Calu3 (cell line): Measurements from ENCODE around the gene DFFB. TPM values are rescaled to one million over a fixed set of nuclear protein-coding genes. Genes with fewer than 3 reads are reported as not detected.

ENCODE experiments used
- BruUV-seq: library from RNA; stranded (reverse); fragments of 400-500 nt; replicated peaks from 2 replicates; lab custom pipeline; 2021; lab: Mats Ljungman, UMichigan
- CTCF ChIA-PET: fragments of 300-600 bp; sonication (Branson Sonifier 250); formaldehyde crosslinking; loops from one replicate; lab custom pipeline; 2022; ENCODE audit warnings: antibody characterized with exemption; lab: Charles Lee
- DNase-seq: peaks from one replicate; pipeline ENCODE4 v3.0.0; 2022
- H3K27ac Mint-ChIP-seq: one replicate; pipeline ENCODE4 v1.8.0; 2022; ENCODE audit warnings: mixed read lengths; ENCODE audit not compliant: unreplicated experiment
- H3K27me3 Mint-ChIP-seq: one replicate; pipeline ENCODE4 v1.8.0; 2022; ENCODE audit warnings: mixed read lengths; ENCODE audit not compliant: unreplicated experiment
- H3K36me3 Mint-ChIP-seq: one replicate; pipeline ENCODE4 v1.8.0; 2022; ENCODE audit warnings: mild to moderate bottlenecking, moderate library complexity, mixed read lengths; ENCODE audit not compliant: insufficient read depth, unreplicated experiment
- H3K4me1 Mint-ChIP-seq: one replicate; pipeline ENCODE4 v1.8.0; 2022; ENCODE audit warnings: mild to moderate bottlenecking, low read depth, mixed read lengths; ENCODE audit not compliant: unreplicated experiment
- H3K4me3 Mint-ChIP-seq: one replicate; pipeline ENCODE4 v1.8.0; 2022; ENCODE audit warnings: mild to moderate bottlenecking, low read depth, moderate library complexity, mixed read lengths; ENCODE audit not compliant: unreplicated experiment
- H3K9me3 Mint-ChIP-seq: one replicate; pipeline ENCODE4 v1.8.0; 2022; ENCODE audit warnings: low read depth, mixed read lengths; ENCODE audit not compliant: unreplicated experiment
- CTCF ChIP-seq: fragments of 200-600 bp; IDR thresholded peaks from one replicate; pipeline ENCODE4 v1.8.0; 2022; ENCODE audit warnings: antibody characterized with exemption; ENCODE audit not compliant: unreplicated experiment
- intact Hi-C: fragments of 100-400 bp; cut with micrococcal nuclease; formaldehyde crosslinking; loops from one replicate; pipeline ENCODE4 v1.10.0; 2022; ENCODE audit not compliant: unreplicated experiment
- total RNA-seq: library from RNA; stranded (reverse); gene quantifications from 2 replicates; pipeline ENCODE4 v1.2.3, GENCODE V29; 2022

Gene DFFB
- total RNA-seq, 1 experiment from 2014 or later, result 6.6 TPM

- H3K4me3 Mint-ChIP-seq, result no peak overlapping the region
- TF ChIP-seq CTCF, result no peak
- H3K9me3 Mint-ChIP-seq, result no peaks in the 10 kb centered on the region
- peaks cover 3% of the 10 kb centered on the region for H3K36me3 Mint-ChIP-seq
- intact Hi-C loops, result loop anchor here (5.0 kb wide), 1 partner anchor 1835 kb away; no protein-coding TSS in a partner anchor
- CTCF ChIA-PET, result interaction anchor here (1.2 kb wide), 1 partner anchor 1833 kb away, joined by 4 read pairs; no protein-coding TSS in a partner anchor
- no peak overlapping the region for H3K27ac Mint-ChIP-seq
- H3K4me1 Mint-ChIP-seq, result no peaks in the 10 kb centered on the region
- BruUV-seq, result no TSS peak
- DNase-seq, result no peak
- peaks cover 8% of the 10 kb centered on the region for H3K27me3 Mint-ChIP-seq
These were observed 54.9 kb downstream of the DFFB start for GRCh38 chr1:3911981-3912808.

GRCh38 chr1:3912809-3913685, 55.8 kb downstream of the DFFB start:
- H3K27me3 Mint-ChIP-seq, result peaks cover 8% of the 10 kb centered on the region
- no peak overlapping the region for H3K27ac Mint-ChIP-seq
- TF ChIP-seq CTCF, result no peak
- no peak for DNase-seq
- no peaks in the 10 kb centered on the region for H3K9me3 Mint-ChIP-seq
- CTCF ChIA-PET, result no interaction called here
- BruUV-seq, result no TSS peak
- no peaks in the 10 kb centered on the region for H3K4me1 Mint-ChIP-seq
- peaks cover 3% of the 10 kb centered on the region for H3K36me3 Mint-ChIP-seq
- intact Hi-C loops, result loop anchor here (5.0 kb wide), 1 partner anchor 1834 kb away; no protein-coding TSS in a partner anchor
- no peak overlapping the region for H3K4me3 Mint-ChIP-seq

- DNase-seq, result no peak
- H3K4me1 Mint-ChIP-seq, result no peaks in the 10 kb centered on the region
- CTCF ChIA-PET, result no interaction called here
- no peak for TF ChIP-seq CTCF
- H3K27ac Mint-ChIP-seq, result no peak overlapping the region
- H3K4me3 Mint-ChIP-seq, result no peak overlapping the region
- peaks cover 3% of the 10 kb centered on the region for H3K36me3 Mint-ChIP-seq
- intact Hi-C loops, result loop anchor here (5.0 kb wide), 1 partner anchor 1833 kb away; no protein-coding TSS in a partner anchor
- H3K9me3 Mint-ChIP-seq, result no peaks in the 10 kb centered on the region
- H3K27me3 Mint-ChIP-seq, result peaks cover 8% of the 10 kb centered on the region
- no TSS peak for BruUV-seq
These were observed 57.1 kb downstream of the DFFB start for GRCh38 chr1:3914331-3914851.

GRCh38 chr1:3914911-3915310, 57.6 kb downstream of the DFFB start:
- Mint-ChIP-seq H3K4me3 (no peak overlapping the region), H3K27me3 (peaks cover 8% of the 10 kb centered on the region), H3K36me3 (peaks cover 3% of the 10 kb centered on the region), H3K4me1 (no peaks in the 10 kb centered on the region), H3K27ac (no peak overlapping the region), H3K9me3 (no peaks in the 10 kb centered on the region)
- intact Hi-C loops, result loop anchor here (5.0 kb wide), 1 partner anchor 1832 kb away; no protein-coding TSS in a partner anchor
- CTCF ChIA-PET, result no interaction called here
- no peak for DNase-seq
- BruUV-seq, result no TSS peak
- TF ChIP-seq CTCF, result no peak
